Stimulated activated CD4-positive, alpha-beta T cell treated with anti-CD3 and anti-CD28 coated beads, TNF-alpha, amount 100 ng/mL, for 24 hours (primary cell): ENCODE data around the gene ACTN2.

Experiments
- DNase-seq, 3 experiments: peaks; one replicate each; pipeline ENCODE4 v3.0.0-alpha.2; 2020; ENCODE audit warnings: low read depth in 3 of 3

The ACTN2 gene

DNA sequence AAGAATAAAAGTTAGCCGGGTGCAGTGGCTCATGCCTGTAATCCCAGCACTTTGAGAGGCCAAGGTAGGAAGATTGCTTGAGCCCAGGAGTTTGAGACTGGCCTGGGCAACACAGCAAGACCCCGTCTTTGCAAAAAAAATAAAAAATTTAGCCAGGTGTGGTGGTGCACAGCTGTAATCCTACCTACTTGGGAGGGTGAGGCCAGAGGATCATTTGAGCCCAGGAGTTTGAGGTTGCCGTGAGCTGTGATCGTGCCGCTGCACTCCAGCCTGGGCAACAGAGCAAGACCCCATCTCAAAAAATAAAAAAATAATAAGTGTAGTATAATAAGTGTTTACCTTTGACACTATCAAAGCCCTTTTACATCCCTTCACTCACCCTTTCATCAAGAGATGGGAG is 5.0 kb downstream of the ACTN2 start:
- no peak for DNase-seq

DNA sequence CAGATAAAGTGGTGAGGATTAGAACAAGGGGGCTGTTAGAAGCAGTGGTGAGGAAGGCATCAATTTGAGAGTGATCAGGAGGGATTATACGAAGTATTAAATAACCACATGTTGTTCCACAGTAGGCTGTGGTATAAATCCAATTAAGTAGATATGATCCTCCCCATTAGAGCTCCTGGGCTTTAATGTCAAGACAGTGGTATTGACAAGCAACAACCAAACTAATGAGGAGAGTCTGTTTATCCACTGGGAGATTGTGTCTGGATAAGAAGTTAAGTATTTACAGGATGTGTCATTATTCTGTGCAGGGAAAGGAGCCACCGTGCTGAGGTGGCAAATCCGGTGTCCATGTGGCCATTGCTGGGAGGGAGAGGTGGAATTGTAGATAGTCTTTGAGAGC is 5.8 kb downstream of the ACTN2 start:
- DNase-seq = no peak

DNA sequence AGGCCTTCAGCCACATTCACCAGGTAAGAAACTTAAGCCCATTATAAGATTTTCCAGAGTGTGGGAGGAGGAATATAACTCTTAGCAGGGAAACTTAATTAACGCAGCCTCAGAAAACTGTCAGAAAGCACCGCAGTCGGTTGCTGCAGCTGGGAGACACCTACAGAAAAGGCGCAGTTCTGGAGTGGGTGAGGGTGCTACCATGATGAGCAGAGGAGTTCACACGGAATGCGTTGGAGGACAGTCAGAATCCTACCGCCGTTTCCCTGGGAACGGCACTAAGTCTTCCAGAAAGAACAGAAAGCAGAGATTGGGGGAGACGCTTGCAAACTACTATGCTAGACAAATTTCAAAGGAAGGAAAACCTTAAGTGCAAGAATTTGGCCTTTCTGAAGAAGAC is 6.4 kb downstream of the ACTN2 start:
- DNase-seq = no peak

DNA sequence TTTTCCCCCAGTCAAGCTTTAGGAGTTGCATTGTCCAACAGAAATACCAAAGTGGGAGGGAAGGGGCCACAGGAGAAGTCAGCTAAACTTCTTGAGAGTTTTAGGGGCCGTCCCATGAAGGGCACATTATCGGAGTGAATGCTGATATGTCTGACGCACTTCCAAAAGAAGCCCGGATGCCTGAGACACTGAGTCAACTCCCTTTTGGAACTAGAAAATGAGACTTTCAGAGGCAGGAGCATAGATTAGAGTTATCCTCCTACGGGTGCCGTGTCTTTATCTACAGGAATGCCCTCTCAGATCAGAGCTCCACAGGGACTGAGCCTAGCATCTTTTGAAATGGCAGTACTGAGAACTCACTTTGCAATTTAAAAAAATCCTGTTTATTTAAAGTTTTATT is 13.1 kb downstream of the ACTN2 start:
- no peak for DNase-seq

DNA sequence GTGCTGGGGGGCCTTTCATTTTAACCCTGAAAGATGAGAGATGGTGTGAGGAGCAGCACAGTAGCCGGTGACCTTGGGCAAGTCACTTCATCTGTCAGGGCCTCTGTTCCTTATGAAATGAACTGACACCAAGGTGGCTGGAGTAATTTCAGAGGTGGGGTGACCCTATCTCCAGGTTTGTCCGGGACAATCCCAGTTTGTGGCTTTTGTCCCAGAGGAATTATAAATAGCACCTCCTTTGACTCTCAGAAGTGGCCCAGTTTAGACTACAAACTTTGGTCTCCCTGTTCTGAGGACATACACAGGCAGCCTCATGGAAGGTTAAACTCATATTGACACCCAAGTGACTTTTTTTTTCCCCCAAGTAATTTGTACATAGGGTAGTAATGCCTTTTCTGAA is 14.6 kb downstream of the ACTN2 start:
- DNase-seq = no peak

DNA sequence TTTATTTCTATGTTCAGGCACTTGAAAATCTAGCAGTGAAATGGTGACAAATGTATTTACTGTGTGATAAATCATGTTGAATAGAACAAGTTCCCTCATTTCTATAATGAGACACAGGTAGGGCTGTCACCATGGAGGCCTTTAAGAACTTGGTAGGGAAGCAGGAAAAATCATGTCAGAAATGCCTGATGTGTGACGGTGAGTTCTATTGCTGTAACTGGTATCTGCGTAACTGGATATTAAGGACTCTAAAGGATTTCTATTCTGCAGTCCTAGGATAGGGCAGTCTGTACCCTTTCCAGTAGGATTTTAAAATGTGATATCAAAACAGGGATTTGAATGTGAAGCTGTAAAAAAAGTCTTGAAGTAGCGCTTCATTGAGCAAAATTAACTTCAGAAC is 15.5 kb downstream of the ACTN2 start:
- DNase-seq = no peak

DNA sequence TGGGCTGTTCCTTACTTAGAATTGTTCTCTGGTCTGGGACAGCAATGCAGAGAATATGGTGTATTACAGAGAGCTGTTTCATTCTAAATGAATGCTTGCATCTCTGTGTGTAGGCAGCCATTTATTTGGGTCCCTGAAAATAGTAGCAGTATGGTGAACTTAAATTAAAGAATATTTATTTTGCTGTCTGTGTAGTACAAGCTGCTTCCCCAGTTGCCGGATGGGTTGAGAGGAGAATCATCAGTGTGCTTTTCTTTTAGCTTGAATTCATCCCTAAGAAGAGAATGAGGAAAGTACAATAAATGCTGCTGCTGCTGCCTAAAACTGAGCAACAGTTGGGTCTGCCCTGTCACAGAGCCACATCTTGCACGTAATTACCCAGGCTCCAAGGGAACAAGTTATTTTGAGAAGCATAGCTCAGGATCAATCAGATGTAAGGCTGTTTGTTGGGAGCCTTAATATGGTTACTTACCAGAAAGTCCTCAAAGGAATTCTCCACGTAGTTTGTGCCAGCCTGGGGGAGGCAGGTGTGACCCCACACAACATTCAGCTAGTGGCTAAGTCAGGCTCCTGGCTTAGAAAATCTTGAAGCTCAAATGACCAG is 16.6 kb downstream of the ACTN2 start:
- no peak for DNase-seq

DNA sequence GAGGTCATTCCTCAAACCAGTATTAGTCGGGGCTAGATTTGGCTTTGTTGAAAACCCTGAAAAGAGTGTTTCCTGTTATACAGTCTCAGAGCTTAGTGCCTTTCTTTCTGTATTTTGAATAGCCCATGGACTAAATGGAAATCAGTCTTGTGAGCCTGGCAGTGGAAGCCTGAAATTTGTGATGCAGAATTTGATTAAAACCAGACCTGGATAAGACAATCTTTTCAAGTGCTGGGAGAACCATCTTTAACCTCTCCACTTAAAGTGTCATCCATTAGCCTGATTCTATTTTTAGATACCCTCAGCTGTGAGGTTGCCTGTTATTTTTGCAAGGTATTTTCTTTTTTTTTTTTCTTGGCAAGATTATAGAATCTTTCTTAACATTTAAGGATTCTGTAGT is 19.5 kb downstream of the ACTN2 start:
- no peak for DNase-seq

DNA sequence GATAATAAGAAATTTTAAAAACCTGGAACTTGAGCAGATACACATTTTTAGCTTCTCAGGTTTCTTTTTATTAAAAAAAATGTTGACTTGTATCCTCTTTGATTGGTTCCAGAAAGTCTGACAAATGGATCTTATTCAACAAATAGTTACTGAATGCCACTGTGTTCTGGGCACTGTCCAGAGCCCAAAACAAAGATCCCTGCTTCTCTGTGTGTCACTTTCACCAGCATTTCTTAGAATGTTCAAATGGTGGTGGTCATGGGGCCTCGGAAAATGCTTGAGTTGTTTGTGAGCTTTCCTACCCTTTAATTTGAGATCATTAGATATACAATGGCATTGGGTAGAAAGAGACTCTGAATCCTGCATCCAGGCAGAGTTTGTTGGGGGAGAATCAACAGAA is 19.9 kb downstream of the ACTN2 start:
- no peak for DNase-seq

DNA sequence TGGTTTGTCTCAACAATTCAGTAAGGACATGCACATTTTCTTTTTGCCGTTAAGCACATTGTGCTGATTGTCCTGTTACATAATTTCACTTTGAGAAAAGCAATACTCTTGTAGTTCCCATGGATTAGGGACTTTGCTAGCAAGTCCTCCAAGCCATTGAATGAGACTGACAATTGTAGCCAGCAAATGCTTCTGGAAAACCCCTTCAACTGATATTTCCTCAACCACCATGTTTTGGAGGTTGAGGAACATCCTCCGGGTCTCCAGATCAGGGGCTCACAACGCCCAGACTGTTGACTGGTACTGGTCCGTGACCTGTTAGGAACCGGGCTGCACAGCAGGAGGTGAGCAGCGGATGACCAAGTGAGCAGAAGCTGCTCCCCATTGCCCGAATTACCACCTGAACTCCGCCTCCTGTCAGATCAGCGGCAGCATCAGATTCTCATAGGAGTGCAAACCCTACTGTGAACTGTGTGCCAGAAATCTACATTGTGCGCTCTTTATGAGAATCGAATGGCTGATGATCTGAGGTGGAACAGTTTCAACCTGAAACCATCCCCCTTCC is 24.1 kb downstream of the ACTN2 start:
- DNase-seq = no peak

DNA sequence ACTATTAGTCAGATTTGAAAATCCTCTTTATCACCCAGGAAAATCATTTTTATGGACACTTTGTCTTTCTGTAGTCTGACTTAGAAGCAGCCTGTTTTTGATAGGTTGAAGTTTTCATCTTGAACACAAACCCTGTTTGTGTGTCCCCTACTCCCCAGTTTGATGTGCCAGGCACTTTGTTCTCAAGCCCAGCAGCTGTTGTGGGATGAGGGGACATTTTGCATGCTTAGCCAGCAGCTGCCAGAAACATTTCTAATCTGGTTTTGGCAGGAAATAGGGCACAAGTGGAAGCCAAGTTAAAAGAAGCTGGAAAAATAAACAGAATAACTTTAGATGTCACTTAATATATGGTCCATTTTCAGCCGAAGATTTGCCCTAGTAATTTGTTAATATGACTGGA is 29.9 kb downstream of the ACTN2 start:
- no peak for DNase-seq

DNA sequence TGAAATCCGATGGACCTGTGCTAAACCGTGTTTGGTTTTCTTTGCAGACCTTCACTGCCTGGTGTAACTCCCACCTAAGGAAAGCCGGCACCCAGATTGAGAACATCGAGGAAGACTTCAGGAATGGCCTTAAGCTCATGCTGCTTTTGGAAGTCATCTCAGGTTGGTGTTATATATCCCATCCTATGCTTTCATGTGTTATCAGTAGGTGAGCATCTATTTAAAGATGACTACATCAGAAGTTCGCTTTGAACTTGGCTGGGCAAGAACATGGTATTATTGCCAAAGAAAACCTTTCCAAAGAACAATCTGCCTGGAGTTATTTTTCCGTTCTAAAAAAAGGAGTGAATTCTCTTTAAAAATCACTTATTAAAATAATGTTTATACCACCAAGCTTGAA is 31.5 kb downstream of the ACTN2 start:
- no peak for DNase-seq

DNA sequence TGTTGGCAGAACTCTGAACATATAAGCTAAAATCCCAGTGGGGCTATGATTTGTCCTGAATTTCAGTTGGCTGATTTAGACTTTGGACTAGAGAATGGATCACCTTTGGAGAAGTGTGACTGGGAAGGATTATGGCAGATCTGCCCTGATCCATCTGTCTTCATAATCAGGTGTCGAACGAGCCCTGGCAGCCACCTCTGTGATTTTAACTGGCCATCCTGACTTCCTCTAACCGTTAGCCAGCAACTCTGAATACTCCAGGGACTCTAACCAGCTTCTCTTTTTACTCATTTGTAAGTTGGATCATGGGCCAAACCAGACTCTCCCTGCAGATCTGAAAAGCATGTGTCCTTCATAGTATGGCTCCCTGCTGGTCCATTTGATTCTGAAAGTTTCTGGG is 32.0 kb downstream of the ACTN2 start:
- no peak for DNase-seq

DNA sequence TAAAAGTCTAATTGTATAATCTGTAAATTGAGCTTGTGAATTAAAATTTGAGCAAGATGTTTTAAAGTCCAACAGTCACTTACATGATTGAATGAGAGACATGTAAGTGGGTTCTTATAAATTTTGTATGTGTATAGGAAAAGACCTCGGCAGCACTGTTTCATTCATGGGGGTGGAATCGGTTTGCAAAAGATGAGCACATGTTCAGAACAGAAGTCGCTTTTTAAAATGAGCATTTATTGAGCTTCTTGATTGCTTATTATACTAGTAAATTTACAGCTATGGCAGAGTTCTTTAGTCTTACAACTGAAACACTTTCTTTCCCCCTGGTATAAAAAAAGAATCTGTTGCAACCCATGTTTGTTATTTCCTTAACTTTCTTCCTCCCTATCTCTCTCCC is 33.9 kb downstream of the ACTN2 start:
- no peak for DNase-seq

DNA sequence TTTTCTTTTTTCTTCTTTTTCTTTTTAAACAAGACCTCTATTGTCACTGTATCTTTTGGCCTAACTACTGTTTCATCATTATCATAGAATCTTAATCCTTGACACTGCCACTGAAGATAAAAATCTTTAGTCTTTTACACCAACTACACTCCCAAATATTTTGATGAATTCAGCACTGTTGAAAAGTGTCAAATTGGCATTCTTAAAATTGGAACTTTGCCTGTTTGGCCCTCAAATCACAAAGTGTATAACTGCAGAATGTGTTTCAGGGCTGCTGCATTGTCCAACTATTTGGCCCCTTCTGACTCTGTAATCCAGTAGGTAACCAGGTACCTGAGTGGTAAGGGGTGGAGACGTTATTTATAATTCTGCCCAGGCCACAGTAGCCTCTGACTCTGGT is 34.3 kb downstream of the ACTN2 start:
- DNase-seq = no peak

DNA sequence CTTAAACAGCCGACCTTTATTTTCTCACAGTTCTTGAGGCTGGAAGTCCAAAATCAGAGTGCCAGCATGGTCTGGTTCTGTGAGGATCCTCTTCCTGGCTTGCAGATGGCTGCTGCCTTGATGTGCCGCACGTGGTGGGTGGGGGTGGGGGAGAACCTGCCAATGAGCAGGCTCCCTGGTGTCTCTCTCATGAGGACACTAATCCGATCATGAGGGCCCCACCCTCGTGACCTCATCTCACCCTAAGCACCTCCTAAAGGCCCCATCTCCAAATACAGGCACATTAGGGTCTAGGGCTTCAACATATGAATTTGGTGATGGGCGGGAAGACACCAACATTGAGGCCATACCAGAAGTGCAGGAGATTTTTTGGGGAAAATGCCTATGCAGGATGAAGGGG is 37.8 kb downstream of the ACTN2 start:
- no peak for DNase-seq

DNA sequence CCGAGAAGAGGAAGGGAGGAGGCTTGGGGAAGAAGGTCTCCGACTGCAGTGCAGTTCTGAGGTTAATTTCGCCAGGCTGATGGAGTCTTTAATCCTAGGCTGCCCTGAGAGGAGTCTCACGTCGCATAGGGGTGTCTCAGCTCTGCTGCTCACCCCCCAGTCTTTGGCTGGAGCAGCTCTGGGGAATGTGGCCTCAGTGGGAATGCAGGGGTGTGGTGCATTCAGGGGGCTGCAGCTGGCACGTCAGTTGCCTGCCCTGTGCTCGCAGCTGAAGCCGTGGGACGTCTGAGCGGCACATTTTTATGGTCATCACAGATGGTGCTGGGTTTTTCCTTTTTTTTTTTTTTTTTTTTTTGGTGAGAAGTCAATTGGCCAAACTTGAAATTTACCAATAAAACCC is 38.2 kb downstream of the ACTN2 start:
- no peak for DNase-seq

DNA sequence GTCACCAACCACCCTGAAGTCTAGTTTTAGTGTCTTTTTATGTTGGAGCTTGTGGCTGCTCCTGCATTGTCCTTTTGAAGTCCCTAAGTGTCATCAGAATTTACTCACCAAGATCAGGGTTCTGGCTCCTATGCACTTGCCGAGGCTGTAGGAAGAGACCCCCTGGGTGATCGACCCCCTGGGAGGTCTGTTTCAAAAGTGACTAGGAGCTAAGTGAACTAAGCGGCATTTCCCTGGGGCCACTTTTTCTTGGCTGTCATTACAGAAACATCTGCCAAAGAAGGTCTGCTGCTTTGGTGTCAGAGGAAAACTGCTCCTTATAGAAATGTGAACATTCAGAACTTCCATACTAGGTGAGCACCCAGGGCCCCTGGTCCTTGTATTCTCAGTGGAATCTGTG is 39.4 kb downstream of the ACTN2 start:
- no peak for DNase-seq

DNA sequence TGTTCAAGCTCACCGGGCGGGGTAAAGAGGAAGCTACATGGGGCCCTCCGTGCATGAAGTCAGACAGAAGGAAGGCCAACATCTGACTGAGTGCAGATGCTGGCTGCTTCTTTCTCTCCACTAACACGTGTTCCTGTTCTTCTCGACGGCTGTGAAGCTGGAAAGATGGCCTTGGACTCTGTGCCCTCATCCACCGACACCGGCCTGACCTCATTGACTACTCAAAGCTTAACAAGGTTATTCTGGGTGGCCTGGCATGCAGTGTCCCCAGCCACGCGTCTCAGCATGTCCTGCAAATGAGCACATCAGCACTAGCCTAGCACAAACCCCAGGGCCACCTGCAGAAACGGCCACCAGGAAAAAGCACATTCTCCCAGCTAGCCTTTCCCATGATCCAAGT is 41.2 kb downstream of the ACTN2 start:
- DNase-seq = no peak

DNA sequence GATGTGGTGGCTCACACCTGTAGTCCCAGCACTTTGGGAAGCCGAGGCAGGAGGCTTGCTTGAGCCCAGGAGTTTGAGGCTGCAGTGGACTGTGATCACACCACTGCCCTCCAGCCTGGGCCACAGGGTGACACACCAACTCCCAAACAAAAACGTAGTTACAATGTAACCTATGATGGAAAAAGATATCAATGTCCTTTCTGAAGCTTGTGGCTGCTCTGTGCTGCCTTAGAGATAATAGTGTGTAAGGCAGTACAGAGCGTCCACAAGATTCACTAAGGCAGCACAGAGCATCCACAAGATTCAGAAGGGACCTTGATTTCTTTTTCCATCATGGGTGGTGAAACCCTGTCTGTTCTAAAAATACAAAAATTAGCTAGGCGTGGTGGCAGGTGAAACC is 42.5 kb downstream of the ACTN2 start:
- DNase-seq = no peak

DNA sequence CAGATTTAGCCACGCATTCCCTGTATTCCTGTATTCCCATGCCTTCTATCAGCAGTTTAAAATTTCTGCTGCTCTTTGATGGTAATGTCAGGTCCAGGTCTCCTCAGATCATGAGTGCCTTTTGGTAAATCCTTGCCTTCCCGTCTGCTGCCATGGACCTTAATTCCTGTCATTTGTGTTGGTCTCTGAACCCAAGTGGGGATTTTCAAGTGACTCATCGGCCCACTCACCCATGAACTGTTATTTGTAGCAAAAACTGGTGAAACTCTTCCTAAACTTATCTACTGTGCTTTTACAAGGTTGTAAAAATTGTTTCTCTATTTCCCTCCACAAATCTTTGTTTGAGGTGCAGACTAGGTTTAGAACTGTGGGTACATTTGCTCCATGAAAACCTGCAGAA is 47.4 kb downstream of the ACTN2 start:
- no peak for DNase-seq

DNA sequence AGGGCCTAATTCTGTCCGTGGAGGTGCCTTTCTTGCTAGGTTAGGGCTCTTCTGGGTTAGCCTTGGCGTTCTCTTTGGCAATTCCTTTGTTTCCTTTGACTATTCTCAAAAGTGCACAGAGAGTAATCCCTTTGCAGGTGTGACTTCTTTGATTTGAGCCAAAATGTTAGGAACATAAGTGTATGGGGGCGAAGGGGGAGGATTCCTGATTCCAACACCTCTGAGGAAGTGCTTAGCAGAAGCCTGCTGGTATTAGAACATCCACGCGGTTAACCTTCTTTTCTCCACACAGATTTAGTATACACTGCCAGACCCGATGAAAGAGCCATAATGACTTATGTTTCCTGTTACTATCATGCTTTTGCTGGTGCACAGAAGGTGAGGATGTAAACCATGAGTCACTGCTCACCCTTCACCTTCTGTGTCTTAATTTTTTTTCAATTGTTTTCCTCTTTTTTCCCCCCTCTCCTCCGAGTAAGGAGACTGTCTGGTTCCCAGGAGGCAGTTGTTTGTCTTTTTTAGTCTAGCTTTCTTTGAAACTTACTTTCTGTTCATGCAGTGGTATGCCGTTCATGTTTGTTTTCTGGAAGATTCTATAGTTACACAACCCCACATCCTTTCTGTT is 48.0 kb downstream of the ACTN2 start:
- DNase-seq = no peak

DNA sequence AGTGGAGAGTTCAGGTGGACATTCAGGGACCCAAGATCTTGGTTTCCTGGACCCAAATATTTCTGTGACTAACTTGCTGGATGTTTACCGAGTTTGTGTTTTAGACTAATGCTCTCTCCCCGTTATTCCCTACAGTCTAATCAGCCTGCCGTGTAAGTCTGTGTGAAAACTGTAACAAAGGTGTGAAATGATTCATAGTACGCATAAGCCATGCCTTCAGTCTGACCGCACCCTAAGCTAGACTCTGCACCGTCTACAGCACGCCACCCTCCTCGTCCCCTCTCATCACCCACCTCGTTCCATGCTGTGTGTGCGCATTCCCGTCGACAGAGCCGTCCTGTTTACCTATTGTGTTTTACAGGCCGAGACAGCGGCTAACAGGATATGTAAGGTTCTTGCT is 50.5 kb downstream of the ACTN2 start:
- no peak for DNase-seq

DNA sequence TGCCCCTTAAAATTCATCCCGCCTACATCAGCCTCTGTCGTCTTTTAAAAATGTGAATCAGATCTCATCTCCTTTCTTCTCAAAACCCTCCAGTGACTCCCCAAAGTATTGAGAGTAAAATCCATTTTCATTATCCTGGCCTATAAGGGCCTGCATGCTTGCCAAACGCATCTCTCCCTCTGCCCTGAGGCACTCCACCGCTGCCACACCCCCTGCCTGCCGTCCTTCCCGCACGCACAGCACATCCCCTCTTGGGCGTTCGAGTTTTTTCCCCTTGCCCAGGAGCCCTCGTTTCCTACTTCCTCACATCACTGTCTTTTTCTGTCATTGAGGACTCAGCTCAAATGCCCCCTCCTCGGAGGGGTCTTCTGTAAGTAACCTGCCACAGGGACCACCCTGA is 55.5 kb downstream of the ACTN2 start:
- DNase-seq = no peak
